Peyer's patch (tissue), 4 donors: ENCODE measurements around the gene FCN1.

Experiments used
- POLR2A ChIP-seq, 2 donors: fragments of 450-650 bp; IDR thresholded peaks; one replicate each; pipeline ENCODE4 v1.5.1; 2017; ENCODE audit warnings: antibody characterized with exemption in 2 of 2, mild to moderate bottlenecking in 2 of 2, moderate library complexity in 2 of 2
- TF ChIP-seq, protein P1 (sequence below), 6 experiments: fragments of 450-650 bp in 4 of 6; fragments of 200-600 bp in 2 of 6; sonication (generic) in 1 of 6; IDR thresholded peaks; one replicate each; pipeline ENCODE4 v1.5.1; 2017 to 2019; ENCODE audit warnings: antibody characterized with exemption in 6 of 6, mild to moderate bottlenecking in 3 of 6, moderate library complexity in 1 of 6

DNA sequence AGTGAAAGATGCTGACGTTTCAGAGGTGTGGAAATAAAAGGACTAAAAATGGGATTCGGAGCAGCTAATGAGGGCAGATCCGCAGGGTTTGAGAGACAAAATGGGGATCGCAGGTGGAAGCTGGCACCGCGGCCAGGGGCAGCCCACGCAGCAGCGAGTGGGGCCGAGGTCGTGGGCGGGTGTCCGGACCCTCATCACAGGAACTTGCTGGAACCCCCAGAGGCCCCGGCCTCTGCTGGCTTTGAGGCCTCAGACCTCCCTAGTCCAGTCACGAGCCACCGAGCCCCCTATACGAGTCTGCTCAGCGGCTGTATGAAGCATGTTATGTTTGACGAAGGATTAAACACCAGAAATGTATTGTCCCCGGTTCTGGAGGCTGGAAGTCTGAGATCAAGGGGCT, 45.8 kb upstream of the FCN1 start:
- TF ChIP-seq, protein P1, sequence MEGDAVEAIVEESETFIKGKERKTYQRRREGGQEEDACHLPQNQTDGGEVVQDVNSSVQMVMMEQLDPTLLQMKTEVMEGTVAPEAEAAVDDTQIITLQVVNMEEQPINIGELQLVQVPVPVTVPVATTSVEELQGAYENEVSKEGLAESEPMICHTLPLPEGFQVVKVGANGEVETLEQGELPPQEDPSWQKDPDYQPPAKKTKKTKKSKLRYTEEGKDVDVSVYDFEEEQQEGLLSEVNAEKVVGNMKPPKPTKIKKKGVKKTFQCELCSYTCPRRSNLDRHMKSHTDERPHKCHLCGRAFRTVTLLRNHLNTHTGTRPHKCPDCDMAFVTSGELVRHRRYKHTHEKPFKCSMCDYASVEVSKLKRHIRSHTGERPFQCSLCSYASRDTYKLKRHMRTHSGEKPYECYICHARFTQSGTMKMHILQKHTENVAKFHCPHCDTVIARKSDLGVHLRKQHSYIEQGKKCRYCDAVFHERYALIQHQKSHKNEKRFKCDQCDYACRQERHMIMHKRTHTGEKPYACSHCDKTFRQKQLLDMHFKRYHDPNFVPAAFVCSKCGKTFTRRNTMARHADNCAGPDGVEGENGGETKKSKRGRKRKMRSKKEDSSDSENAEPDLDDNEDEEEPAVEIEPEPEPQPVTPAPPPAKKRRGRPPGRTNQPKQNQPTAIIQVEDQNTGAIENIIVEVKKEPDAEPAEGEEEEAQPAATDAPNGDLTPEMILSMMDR (IDR thresholded peaks at IDR 0.05) = no peak
- TF ChIP-seq POLR2A (IDR thresholded peaks at IDR 0.05) = no peak
